ENCODE measurements around the gene PRAC2. TPM values are rescaled to one million over a fixed set of nuclear protein-coding genes. Genes with fewer than 3 reads are reported as not detected.

PRAC2 gene
- total RNA-seq, 1 experiment from 2014 or later: not detected

DNA sequence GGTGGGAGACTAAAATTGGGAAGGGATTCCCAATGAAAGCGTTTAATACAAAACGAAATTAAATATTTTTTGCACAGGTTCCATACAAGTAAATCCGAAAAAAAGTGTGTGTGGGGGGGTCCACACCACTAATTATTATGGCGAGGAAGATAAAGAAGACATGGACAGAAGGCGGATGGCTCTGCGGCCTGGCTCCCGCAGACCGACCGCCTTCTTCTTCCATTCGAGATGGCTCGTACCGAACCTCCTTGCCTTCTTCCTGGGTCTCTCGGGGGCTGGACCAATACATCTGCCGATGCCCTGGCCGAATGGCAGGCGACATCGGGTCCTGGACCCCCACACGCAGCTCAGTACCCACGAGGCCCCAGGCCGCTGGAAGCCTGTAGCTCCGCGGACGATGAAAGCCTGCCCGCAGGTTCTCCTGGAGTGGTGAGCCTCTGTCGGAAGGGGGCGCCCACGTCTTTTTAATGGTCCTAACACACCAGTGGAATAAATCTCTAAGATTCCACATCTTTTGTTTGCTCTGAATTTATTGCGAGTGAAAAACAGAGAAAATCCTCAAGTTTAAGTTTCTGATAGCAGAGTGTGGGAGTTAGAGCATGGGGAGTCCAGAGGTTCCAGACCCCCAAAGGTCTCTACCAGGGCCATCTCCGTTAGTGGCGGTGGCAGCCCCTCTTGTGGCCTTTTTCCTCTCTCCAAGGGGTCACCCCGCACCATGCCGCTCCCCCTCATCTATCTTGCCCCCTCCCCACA is 1.4 kb downstream of the PRAC2 start (continued):
- TF ChIP-seq YY1 (IDR thresholded peaks at IDR 0.05; ENCODE audit: extremely low read depth, insufficient replicate concordance, low read depth, low read length) (no peak), EZH2phosphoT487 (IDR thresholded peaks at IDR 0.05; ENCODE audit: borderline replicate concordance) (no peak), JUND (IDR thresholded peaks at IDR 0.05) (no peak), SP1 (IDR thresholded peaks at IDR 0.05; ENCODE audit: low read depth) (no peak)

DNA sequence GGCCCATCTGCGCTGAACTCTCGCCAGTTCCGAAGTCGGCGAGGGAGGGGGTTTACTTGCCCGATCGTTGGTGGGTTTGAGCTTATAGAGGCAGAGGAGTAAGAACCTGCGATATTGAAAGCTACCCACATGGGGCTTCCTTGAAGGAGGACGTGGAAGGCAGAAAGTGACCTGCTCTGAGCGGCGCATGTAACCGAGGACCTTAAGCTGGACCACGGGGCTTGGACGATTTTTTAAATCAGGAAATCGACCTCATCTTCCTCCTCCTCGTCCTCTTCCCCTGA is 2.0 kb downstream of the PRAC2 start:
- no peaks in the 10 kb centered on the region for H3K79me2 ChIP-seq (ENCODE audit: insufficient read depth, low read length)
- no peak overlapping the region for H2AFZ ChIP-seq (ENCODE audit: low read depth, low read length, poor library complexity, severe bottlenecking)
- H3K27ac ChIP-seq (ENCODE audit: low read depth, low read length): no peak overlapping the region
- H3K27me3 ChIP-seq (ENCODE audit: insufficient read depth, low read length): no peaks in the 10 kb centered on the region
- no peak for DNase-seq (ENCODE audit: low read depth, low spot score)
- BruUV-seq (replicated peaks): no TSS peak
- ChIA-PET CTCF (interaction anchor here (0.6 to 6.8 kb wide), 16 partner anchors 10 to 684 kb away, joined by 3 to 97 read pairs (median 8); no protein-coding TSS in a partner anchor), POLR2A (interaction anchor here (2.0 kb wide), 1 partner anchor 154 kb away, joined by 7 read pairs; no protein-coding TSS in a partner anchor), RAD21 (ENCODE audit: low non-redundant PET in 1 of 2, low total read pairs in 2 of 2, uncharacterized antibody in 2 of 2, unreplicated experiment in 2 of 2) (interaction anchor here (1.7 to 2.2 kb wide), 4 partner anchors 66 to 154 kb away, joined by 3 to 13 read pairs (median 11); no protein-coding TSS in a partner anchor)
- H3K4me2 ChIP-seq (ENCODE audit: low read length): no peak overlapping the region
- H3K4me1 ChIP-seq (ENCODE audit: control insufficient read depth in 1 of 2, insufficient read depth in 2 of 2, low read length in 2 of 2): peaks cover 5 to 21% of the 10 kb centered on the region in 2 experiments; a peak in 3 of 4 replicates
- H3K9ac ChIP-seq (ENCODE audit: low read length): no peak overlapping the region
- intact Hi-C loops (cut with micrococcal nuclease): no loop called here
- no peaks in the 10 kb centered on the region for H3K9me2 ChIP-seq (ENCODE audit: insufficient read depth)
- no peak for ATAC-seq
- TF ChIP-seq EZH2 (IDR thresholded peaks at IDR 0.05): no peak
- TF ChIP-seq SIN3A (IDR thresholded peaks at IDR 0.05; ENCODE audit: low read depth): no peak
- TF ChIP-seq ZBTB33 (IDR thresholded peaks at IDR 0.05; ENCODE audit: extremely low read depth, insufficient replicate concordance, low read length): no peak
- no peak for TF ChIP-seq FOSL1 (IDR thresholded peaks at IDR 0.05; ENCODE audit: low read depth)
- no peak for TF ChIP-seq SP1 (IDR thresholded peaks at IDR 0.05; ENCODE audit: low read depth)
- no peaks in the 10 kb centered on the region for H3K36me3 ChIP-seq (ENCODE audit: control insufficient read depth in 1 of 2, insufficient read depth in 2 of 2, low read length in 2 of 2)
- H4K20me1 ChIP-seq (ENCODE audit: insufficient read depth): no peaks in the 10 kb centered on the region
- H3K4me3 ChIP-seq (replicated peaks in 1 of 2; ENCODE audit: low read depth in 1 of 2, low read length in 2 of 2): no peak overlapping the region
- no peaks in the 10 kb centered on the region for H3K9me3 ChIP-seq (ENCODE audit: control insufficient read depth in 1 of 2, insufficient read depth in 1 of 2, low read depth in 1 of 2, low read length in 2 of 2)
